ENCODE measurements around the gene COL6A5. TPM values are rescaled to one million over a fixed set of nuclear protein-coding genes. Genes with fewer than 3 reads are reported as not detected.

COL6A5 gene
- total RNA-seq, 1 experiment from 2014 or later: not detected

- no peaks in the 10 kb centered on the region for H3K36me3 Mint-ChIP-seq (ENCODE audit: insufficient read depth, unreplicated experiment)
- H3K27me3 Mint-ChIP-seq (ENCODE audit: insufficient read depth, unreplicated experiment): peaks cover 54% of the 10 kb centered on the region
- no peak overlapping the region for H3K4me3 Mint-ChIP-seq (ENCODE audit: unreplicated experiment)
- intact Hi-C loops (cut with micrococcal nuclease): no loop called here
- DNase-seq (ENCODE audit: unreplicated experiment): no peak
- CTCF ChIA-PET: no interaction called here
- no peaks in the 10 kb centered on the region for H3K4me1 Mint-ChIP-seq (ENCODE audit: insufficient read depth, unreplicated experiment)
- BruUV-seq (replicated peaks): no TSS peak
- POLR2A ChIA-PET: no interaction called here
- no peak for TF ChIP-seq CTCF (IDR thresholded peaks at IDR 0.05; ENCODE audit: unreplicated experiment)
- H3K27ac Mint-ChIP-seq (ENCODE audit: low read depth, unreplicated experiment): no peak overlapping the region
- peaks cover 10% of the 10 kb centered on the region for H3K9me3 Mint-ChIP-seq (ENCODE audit: unreplicated experiment)
Measured at GRCh38 chr3:130517602-130518001, 172.1 kb downstream of the COL6A5 start.

GRCh38 chr3:130519754-130520153, 174.3 kb downstream of the COL6A5 start:
- POLR2A ChIA-PET: no interaction called here
- no peaks in the 10 kb centered on the region for H3K9me3 Mint-ChIP-seq (ENCODE audit: unreplicated experiment)
- CTCF ChIA-PET: no interaction called here
- DNase-seq (ENCODE audit: unreplicated experiment): no peak
- H3K4me3 Mint-ChIP-seq (ENCODE audit: unreplicated experiment): no peak overlapping the region
- H3K4me1 Mint-ChIP-seq (ENCODE audit: insufficient read depth, unreplicated experiment): no peaks in the 10 kb centered on the region
- H3K27ac Mint-ChIP-seq (ENCODE audit: low read depth, unreplicated experiment): no peak overlapping the region
- no peaks in the 10 kb centered on the region for H3K36me3 Mint-ChIP-seq (ENCODE audit: insufficient read depth, unreplicated experiment)
- BruUV-seq (replicated peaks): no TSS peak
- peaks cover 59% of the 10 kb centered on the region for H3K27me3 Mint-ChIP-seq (ENCODE audit: insufficient read depth, unreplicated experiment)
- intact Hi-C loops (cut with micrococcal nuclease): no loop called here
- TF ChIP-seq CTCF (IDR thresholded peaks at IDR 0.05; ENCODE audit: unreplicated experiment): no peak

- Mint-ChIP-seq H3K4me3 (ENCODE audit: unreplicated experiment) (no peak overlapping the region), H3K27ac (ENCODE audit: low read depth, unreplicated experiment) (no peak overlapping the region), H3K36me3 (ENCODE audit: insufficient read depth, unreplicated experiment) (no peaks in the 10 kb centered on the region), H3K9me3 (ENCODE audit: unreplicated experiment) (no peaks in the 10 kb centered on the region), H3K4me1 (ENCODE audit: insufficient read depth, unreplicated experiment) (no peaks in the 10 kb centered on the region), H3K27me3 (ENCODE audit: insufficient read depth, unreplicated experiment) (peaks cover 59% of the 10 kb centered on the region)
- TF ChIP-seq CTCF (IDR thresholded peaks at IDR 0.05; ENCODE audit: unreplicated experiment): no peak
- intact Hi-C loops (cut with micrococcal nuclease): no loop called here
- DNase-seq (ENCODE audit: unreplicated experiment): no peak
- POLR2A ChIA-PET: no interaction called here
- CTCF ChIA-PET: no interaction called here
- no TSS peak for BruUV-seq (replicated peaks)
Measured at GRCh38 chr3:130522399-130522798, 176.9 kb downstream of the COL6A5 start.

- BruUV-seq (replicated peaks): no TSS peak
- no peak for DNase-seq (ENCODE audit: unreplicated experiment)
- TF ChIP-seq CTCF (IDR thresholded peaks at IDR 0.05; ENCODE audit: unreplicated experiment): no peak
- intact Hi-C loops (cut with micrococcal nuclease): no loop called here
- CTCF ChIA-PET: interaction anchor here (0.6 to 1.4 kb wide), 3 partner anchors 11 to 35 kb away, joined by 3 to 5 read pairs (median 3); no protein-coding TSS in a partner anchor
- H3K4me3 Mint-ChIP-seq (ENCODE audit: unreplicated experiment): no peak overlapping the region
- H3K27ac Mint-ChIP-seq (ENCODE audit: low read depth, unreplicated experiment): no peak overlapping the region
- POLR2A ChIA-PET: no interaction called here
- no peaks in the 10 kb centered on the region for H3K4me1 Mint-ChIP-seq (ENCODE audit: insufficient read depth, unreplicated experiment)
- H3K27me3 Mint-ChIP-seq (ENCODE audit: insufficient read depth, unreplicated experiment): peaks cover 58% of the 10 kb centered on the region
- no peaks in the 10 kb centered on the region for H3K9me3 Mint-ChIP-seq (ENCODE audit: unreplicated experiment)
- no peaks in the 10 kb centered on the region for H3K36me3 Mint-ChIP-seq (ENCODE audit: insufficient read depth, unreplicated experiment)
Measured at GRCh38 chr3:130527426-130527825, 182.0 kb downstream of the COL6A5 start.
